Esophagus (tissue), 2 donors: ENCODE measurements around the gene RAD51B. TPM values are rescaled to one million over a fixed set of nuclear protein-coding genes. Genes with fewer than 3 reads are reported as not detected.

Experiments used
- H3K27ac ChIP-seq, 2 donors: one replicate each; pipeline ENCODE4 v1.5.1; 2013; ENCODE audit warnings: low read depth in 2 of 2, mild to moderate bottlenecking in 2 of 2, inconsistent platforms in 1 of 2, low read length in 1 of 2, moderate library complexity in 1 of 2
- H3K27me3 ChIP-seq, 2 donors: one replicate each; pipeline ENCODE4 v1.6.1; 2013; ENCODE audit warnings: low read length in 2 of 2, control low read depth in 1 of 2, mild to moderate bottlenecking in 1 of 2; ENCODE audit not compliant: insufficient read depth in 2 of 2, control insufficient read depth in 1 of 2
- H3K36me3 ChIP-seq, 2 donors: one replicate each; pipeline ENCODE4 v1.6.1; 2013; ENCODE audit warnings: low read length in 1 of 2; ENCODE audit not compliant: control insufficient read depth in 2 of 2, insufficient read depth in 2 of 2
- H3K4me1 ChIP-seq, 2 donors: one replicate each; pipeline ENCODE4 v1.6.1; 2013; ENCODE audit warnings: low read length in 1 of 2; ENCODE audit not compliant: control insufficient read depth in 2 of 2, insufficient read depth in 2 of 2
- H3K4me3 ChIP-seq, 2 donors: one replicate each; pipeline ENCODE4 v1.5.1; 2013; ENCODE audit warnings: low read length in 2 of 2, mild to moderate bottlenecking in 2 of 2, low read depth in 1 of 2, moderate library complexity in 1 of 2
- H3K9me3 ChIP-seq, 2 donors: one replicate each; pipeline ENCODE4 v1.6.1; 2013; ENCODE audit warnings: mild to moderate bottlenecking in 2 of 2, low read depth in 1 of 2, low read length in 1 of 2, moderate library complexity in 1 of 2; ENCODE audit not compliant: control insufficient read depth in 2 of 2, insufficient read depth in 1 of 2
- WGBS, 2 donors: extraction: QIAGEN DNeasy Blood & Tissue Kit; methylation state at CpG; one replicate each; pipeline ENCODE4 v1.1.7; 2013; 5-methylcytosine and 5-hydroxymethylcytosine counted together
- polyA plus RNA-seq, 2 donors: library from polyadenylated mRNA; stranded (reverse); fragments of 200-250 nt; gene quantifications; one replicate each; pipeline ENCODE4 v1.2.3, GENCODE V29; 2013
- donor health status: healthy with polysubstance abuse.
- donor health status: Bipolar disorder and iron deficiency.

RAD51B gene
- polyA plus RNA-seq, 2 donors = 3.2 to 4.0 TPM

DNA sequence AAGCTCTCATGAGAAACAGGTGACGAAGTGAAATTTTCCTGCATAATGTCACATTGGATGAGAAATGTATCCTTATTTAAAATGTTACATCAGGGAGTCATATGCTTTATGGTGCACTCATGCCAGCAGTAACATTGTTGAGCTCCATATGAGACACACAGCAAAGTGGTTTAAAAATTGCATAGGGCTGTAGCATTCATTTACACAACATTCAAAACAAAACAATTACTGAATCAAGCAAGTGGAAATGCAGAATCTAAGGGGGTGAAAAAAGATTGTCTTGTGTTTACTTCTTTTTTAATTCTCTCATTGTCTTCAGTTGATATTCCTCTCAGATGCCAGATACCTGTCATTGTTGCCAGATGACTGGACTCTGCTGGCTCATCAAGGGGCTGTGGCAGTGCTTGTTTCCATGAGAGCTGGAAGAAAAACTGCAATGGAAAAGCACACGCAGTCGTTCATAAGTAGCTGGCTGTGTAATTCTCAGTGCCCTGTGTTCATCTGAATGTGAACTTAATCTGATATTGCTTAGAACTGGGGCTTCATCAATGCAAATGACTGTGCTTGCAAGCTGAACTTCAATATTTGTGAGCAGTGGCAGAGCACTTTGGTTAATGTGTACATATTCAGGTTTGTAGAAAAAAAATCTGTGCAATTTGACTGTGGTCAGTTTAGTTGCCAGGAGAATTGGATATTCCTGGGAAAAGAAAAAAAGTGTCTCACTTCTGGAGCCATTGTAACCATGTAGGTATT, 305.6 kb downstream of the RAD51B start:
- H3K9me3 ChIP-seq = no peaks in the 10 kb centered on the region
- H3K4me1 ChIP-seq = no peaks in the 10 kb centered on the region
- H3K36me3 ChIP-seq = no peaks in the 10 kb centered on the region
- H3K27me3 ChIP-seq = no peaks in the 10 kb centered on the region
- H3K4me3 ChIP-seq = no peak overlapping the region
- H3K27ac ChIP-seq = peak overlapping the region in 1 of 2 donors; percentile 49
- WGBS, 2 donors = 47 to 53% methylated on average over 3 of the region's 3 CpGs

DNA sequence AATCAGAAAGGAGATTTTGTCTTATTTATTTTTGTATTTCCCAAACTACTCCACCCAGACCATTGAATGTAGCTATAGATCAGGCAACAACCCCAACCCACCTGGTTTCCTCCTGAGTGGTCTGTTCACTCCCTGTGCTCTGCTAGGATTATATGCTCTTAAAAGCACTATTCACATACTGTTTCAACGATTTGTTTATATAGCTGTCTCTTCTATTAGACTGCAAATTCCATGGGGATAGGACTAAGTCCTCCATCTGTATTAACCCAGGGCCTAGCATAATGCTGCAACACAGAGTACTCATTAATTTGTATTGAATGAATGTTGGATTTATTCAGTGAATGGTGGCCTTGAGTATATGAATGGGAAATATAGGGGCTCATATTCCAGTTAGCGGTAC, 307.6 kb downstream of the RAD51B start:
- H3K27ac ChIP-seq = no peak overlapping the region
- H3K36me3 ChIP-seq = no peaks in the 10 kb centered on the region
- WGBS, 2 donors = 72 to 74% methylated on average over 2 of the region's 2 CpGs
- no peaks in the 10 kb centered on the region for H3K27me3 ChIP-seq
- no peaks in the 10 kb centered on the region for H3K9me3 ChIP-seq
- H3K4me3 ChIP-seq = no peak overlapping the region
- H3K4me1 ChIP-seq = no peaks in the 10 kb centered on the region

DNA sequence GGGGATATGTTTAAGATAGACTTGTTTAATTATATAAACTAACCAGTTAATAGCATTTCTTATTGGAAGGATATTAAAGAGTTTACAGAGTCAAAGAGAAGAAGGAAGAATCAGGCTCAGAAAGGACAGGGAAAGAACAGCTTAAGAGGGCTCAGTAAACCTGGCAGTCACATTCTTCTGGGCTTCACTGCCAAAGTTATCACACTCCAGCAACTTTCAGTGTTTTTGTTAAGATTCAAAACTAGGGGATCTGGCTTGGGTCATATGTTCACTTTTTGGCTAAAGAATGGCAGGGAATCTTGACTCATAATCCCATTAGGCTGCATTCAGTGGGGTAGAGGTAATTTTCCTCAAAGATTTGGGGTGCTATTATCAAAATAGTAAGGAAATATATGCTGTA, 312.3 kb downstream of the RAD51B start:
- no peaks in the 10 kb centered on the region for H3K4me1 ChIP-seq
- H3K27me3 ChIP-seq = no peaks in the 10 kb centered on the region
- no peaks in the 10 kb centered on the region for H3K9me3 ChIP-seq
- H3K4me3 ChIP-seq = no peak overlapping the region
- no peak overlapping the region for H3K27ac ChIP-seq
- H3K36me3 ChIP-seq = no peaks in the 10 kb centered on the region

DNA sequence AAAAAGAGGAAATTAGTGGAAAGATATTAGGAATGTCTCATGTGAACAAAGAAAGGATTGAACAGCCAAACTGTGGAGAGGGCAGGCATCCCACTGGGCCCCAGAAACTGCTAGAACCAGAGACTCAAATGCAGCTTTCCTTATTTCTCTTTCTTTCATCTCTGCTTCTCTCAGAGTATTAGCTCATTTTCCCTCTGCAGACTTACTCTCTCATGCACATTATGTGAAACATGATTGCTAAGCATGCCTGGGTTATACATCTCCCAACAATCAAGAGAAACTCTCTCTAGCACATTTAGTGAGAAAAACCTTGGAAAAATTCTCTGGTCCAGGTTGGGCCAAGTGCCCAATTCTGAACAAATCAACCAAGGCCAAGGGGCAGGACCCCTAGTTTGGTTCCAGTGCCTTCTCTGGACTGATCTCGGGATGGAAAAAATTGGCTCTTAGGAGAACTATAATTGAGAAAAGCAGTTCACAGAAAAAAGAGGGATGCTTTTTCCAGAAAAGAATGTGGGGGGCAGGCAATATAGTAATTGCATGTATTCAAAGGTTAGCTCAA, 313.1 kb downstream of the RAD51B start:
- Histone ChIP-seq H3K36me3 (no peaks in the 10 kb centered on the region), H3K4me3 (no peak overlapping the region), H3K27ac (no peak overlapping the region), H3K27me3 (no peaks in the 10 kb centered on the region), H3K4me1 (no peaks in the 10 kb centered on the region), H3K9me3 (no peaks in the 10 kb centered on the region)
- 81 to 88% methylated on average over 1 of the region's 1 CpG for WGBS, 2 donors

DNA sequence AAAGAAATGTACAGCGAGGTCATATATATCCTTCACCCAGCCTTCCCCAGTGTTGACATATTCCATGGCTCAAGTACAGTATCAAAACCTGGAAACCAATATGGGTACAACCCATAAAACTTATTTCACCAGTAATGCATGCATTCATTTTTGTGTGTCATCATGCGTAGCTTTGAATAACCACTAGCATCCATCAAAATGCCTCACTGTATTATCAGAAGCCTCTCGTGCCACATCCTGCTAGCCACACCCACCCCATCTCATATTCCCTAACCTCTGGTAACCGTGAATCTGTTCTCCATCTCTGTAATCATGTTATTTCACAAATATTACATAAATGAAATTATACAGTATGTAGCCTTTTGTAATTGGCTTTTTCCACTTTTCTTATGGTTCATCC, 314.3 kb downstream of the RAD51B start:
- Histone ChIP-seq H3K4me3 (no peak overlapping the region), H3K27me3 (no peaks in the 10 kb centered on the region), H3K36me3 (no peaks in the 10 kb centered on the region), H3K9me3 (no peaks in the 10 kb centered on the region), H3K4me1 (no peaks in the 10 kb centered on the region), H3K27ac (no peak overlapping the region)
- WGBS, 2 donors = 92 to 93% methylated on average over 4 of the region's 4 CpGs

DNA sequence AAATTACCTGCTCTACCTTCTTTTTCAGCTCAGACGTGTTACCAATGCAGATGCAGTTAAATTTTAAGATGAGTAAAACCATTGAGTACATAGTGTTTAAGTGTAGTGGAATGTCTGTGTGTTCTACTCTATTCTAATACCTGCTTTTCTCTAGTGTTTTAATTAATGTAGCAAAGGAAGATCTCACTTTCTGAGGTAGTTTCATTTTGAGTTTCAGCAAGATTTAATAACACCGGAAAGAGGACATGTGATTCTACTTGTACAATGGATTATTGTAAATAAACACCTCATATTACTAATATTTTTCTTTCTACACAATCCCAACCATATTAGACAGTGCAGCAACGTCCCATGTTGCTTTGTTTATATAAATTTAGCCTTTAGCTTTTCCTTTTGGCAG, 315.4 kb downstream of the RAD51B start:
- Histone ChIP-seq H3K27ac (no peak overlapping the region), H3K27me3 (no peaks in the 10 kb centered on the region), H3K9me3 (no peaks in the 10 kb centered on the region), H3K4me3 (no peak overlapping the region), H3K4me1 (peaks cover 0 to 2% of the 10 kb centered on the region in 2 donors), H3K36me3 (no peaks in the 10 kb centered on the region)
- 50 to 66% methylated on average over 3 of the region's 3 CpGs for WGBS, 2 donors

DNA sequence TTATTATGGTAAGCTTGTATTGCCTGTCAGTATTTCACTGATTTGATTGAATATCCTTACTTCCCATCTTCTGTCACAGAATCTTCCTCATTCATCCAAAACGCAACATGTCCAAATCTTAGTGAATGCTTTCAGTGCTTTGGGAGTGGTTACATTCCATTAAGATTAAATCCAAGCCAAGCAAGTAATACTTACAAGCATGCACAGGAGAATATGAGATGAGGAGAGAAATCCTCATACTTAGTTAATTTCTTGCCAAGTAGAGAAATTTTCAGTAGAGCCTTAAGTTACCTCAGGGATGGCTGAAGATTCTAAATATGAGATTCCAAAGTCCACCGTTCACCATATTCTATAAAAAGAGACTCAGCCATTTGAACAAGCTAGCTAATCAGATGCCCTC, 316.0 kb downstream of the RAD51B start:
- Histone ChIP-seq H3K36me3 (no peaks in the 10 kb centered on the region), H3K9me3 (no peaks in the 10 kb centered on the region), H3K4me1 (peaks cover 0 to 2% of the 10 kb centered on the region in 2 donors), H3K27me3 (no peaks in the 10 kb centered on the region), H3K4me3 (no peak overlapping the region), H3K27ac (no peak overlapping the region)
- WGBS, 2 donors = 41 to 55% methylated on average over 2 of the region's 2 CpGs

DNA sequence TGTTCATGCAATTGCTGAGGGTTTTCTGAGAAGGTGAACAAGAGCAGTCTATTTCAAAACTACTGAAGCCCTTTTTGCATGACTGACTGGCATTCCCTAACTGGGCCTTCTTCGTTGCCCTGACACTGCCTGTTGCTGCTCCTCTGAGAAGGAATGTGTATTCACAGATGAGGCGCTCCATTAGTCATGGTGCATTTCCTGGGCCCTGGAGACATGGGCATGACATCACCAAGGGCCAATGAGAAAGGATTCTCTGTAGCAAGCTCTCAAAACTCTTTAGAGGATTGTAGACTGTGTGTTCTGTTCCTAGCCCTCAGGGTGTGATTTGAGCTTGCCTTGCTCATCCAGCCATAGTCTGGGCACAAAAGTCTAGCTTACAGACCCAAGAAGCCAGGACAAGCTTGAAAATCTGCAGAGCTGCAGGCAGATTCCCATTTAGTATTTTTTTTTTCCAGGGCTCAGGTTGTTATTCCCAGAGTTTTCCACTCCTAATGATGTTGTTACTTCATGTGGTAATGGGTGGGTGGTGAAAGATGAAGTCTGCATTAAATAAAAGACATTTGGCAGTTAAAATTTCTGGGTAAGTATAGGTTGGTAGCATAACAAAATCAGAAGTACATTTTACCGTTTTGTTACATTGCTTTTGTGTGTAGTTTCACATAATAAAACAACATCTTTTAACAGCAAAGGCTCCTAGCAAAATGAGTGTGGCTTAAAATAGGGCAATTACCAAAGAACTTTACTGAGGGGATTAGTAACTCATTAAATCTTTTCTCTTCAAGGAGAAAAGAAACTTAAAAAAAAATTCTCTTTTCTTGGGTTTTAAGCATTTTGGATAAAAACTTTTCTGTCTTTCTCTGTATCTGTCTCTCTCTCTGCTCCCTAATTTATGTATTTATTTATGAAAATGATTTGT, 318.4 kb downstream of the RAD51B start:
- H3K27ac ChIP-seq = peak overlapping the region in 1 of 2 donors; percentile 42
- H3K36me3 ChIP-seq = no peaks in the 10 kb centered on the region
- H3K4me1 ChIP-seq = peaks cover 0 to 2% of the 10 kb centered on the region in 2 donors
- 36 to 63% methylated on average over 3 of the region's 3 CpGs for WGBS, 2 donors
- no peak overlapping the region for H3K4me3 ChIP-seq
- no peaks in the 10 kb centered on the region for H3K9me3 ChIP-seq
- no peaks in the 10 kb centered on the region for H3K27me3 ChIP-seq

DNA sequence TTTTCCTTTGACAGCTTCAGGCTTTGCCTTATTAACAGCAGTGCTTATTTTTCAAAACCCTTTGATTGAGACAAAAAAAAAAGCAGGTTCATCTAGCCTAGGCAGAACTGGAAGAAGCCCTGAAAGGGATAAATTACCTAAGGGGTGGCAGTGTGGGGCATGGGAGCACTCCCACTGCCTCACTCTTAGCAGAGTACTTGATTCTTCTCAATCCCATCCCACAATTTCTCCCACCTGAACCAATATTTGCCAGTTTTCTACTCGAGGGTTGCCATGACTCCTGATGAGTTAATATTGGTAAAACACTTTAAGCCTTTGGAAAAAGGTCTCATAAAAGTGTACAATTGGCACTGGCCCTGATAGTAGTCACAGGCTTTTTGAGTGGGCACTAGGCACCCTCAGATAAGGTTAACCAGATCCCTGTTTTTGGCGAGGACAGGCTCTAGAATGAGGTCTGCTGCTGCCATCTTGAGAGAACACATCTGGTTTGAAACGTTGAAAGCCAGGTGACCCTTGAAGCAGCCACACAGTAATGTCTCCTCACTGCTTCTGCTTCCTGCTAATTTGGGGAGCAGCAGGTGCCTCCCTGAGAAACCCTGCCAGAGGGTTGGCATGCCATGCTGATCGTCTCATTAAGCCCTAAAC, 320.0 kb downstream of the RAD51B start:
- H3K27me3 ChIP-seq = no peaks in the 10 kb centered on the region
- 29 to 40% methylated on average over 4 of the region's 4 CpGs for WGBS, 2 donors
- H3K36me3 ChIP-seq = no peaks in the 10 kb centered on the region
- no peak overlapping the region for H3K4me3 ChIP-seq
- H3K9me3 ChIP-seq = no peaks in the 10 kb centered on the region
- peaks cover 0 to 2% of the 10 kb centered on the region in 2 donors for H3K4me1 ChIP-seq
- H3K27ac ChIP-seq = peak overlapping the region; percentile 80 to 86
